Activated CD4-positive, alpha-beta T cell treated with anti-CD3 and anti-CD28 coated beads, Interleukin-2, amount 50 U/mL, for 16 hours (primary cell): ENCODE data around the gene NADK.
"Not testable (repeated sequence)": the region's sequence is repeated elsewhere in the genome, so short reads cannot be mapped to it uniquely, and the experiment has no call there.

Experiments used
- DNase-seq: peaks from one replicate; pipeline ENCODE4 v3.0.0-alpha.2; 2020

Gene NADK

DNA sequence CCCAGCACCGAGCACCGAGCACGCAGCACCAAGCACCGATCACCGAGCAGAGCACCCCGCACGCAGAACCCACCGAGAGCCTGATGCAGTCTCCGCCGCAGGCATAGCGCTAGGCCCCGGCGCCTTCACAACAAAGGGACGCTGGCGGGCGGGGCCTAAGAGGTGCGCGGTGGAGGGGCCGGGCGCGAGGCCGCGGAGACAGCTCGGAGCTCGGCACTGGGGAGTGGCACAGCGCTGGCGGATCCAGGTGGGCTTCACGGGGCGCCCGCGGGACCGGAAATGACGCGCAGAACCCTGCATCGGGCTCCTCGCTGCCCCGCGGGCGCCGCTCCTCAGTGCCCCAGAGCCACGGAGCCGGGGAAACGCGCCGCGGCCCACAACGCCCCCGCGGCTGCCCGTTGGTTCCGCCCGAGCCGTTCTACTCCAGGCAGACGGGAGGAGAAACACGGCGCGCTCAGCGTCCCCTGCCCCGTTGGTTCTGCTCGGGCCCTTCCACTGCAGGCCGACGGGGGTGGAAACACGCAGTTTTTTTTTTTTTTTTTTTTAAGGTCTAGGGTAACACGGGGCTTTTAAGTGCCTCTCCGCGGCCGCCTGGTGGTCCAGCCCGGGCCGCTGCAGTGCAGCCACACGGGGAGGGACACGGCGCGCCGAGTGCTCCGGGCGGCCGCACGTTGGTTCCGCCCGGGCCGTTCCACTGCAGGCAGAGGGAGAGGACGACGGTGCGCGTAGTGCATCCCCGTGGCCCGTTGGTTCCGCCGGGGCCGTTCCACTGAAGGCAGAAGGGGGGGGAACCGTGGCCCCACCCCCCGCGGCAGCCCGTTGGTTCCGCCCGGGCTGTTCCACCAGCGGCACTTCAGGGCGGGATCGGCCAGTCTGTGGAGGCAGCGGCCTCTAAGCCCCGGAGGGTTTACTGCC, 32.4 kb downstream of the NADK start:
- DNase-seq, result peak; percentile 82

- not testable (repeated sequence) for DNase-seq
Observed at GRCh38 chr1:1742529-1742928, 35.7 kb downstream of the NADK start.

DNA sequence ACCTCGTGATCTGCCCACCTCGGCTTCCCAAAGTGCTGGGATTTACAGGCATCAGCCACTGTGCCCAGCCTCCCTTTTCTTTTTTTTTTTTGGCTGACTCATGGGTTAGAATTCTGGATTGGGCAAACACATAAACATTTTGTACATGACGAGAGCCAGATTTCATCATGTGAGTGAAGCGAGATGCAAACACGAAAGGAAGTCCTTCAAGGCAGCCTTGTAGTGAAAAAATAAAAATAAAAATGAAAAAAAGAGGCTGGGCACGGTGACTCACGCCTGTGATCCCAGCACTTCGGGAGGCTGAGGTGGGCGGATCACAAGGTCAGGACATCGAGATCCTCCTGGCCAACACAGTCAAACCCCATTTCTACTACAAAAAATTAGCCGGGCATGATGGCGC, 37.3 kb downstream of the NADK start:
- DNase-seq, result not testable (repeated sequence)

- DNase-seq, result not testable (repeated sequence)
Observed at GRCh38 chr1:1738799-1739337, 39.4 kb downstream of the NADK start.

DNA sequence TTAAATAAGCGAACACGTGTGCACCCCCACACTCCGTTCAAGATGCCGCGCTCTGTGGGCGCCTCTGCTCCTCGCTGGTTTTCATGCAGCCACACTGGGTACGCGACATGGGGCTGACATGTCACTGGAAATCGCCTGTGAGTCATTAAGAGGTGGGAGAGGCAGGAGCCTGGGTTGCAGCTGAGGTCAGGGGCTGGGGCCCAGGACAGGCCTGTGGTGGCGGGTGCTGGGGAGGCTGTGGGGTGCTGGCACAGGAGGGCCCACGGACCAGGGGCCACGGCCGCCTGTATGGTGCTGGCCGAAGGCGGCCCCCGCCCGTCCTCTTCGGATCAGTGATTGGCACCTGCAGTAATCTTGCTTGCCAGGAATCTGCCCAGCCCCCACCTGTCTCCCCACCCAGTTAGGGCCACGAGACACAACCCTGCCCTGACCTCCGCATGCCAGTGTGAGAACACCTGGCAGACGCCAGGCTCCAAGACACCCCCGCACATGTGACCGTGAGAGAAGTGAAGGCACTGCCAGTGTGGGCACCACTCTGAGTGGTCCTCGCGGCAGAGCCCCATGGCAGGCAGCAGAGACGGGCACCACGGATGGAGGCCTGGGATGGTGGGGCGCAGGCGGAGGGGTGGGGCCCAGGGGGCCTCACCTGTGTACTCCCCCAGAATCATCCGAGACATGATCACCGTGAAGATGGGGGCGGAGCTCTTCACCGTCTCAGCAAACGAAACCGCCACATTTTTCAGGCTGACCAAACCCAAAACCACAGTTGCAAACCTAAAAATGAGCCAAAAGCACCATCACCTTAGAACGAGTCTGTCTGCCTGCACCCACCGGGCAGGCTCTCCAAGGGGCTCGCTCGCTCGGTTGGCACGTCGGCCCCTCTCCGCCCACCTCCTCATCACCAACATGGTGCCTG, 40.3 kb downstream of the NADK start:
- not testable (repeated sequence) for DNase-seq

DNA sequence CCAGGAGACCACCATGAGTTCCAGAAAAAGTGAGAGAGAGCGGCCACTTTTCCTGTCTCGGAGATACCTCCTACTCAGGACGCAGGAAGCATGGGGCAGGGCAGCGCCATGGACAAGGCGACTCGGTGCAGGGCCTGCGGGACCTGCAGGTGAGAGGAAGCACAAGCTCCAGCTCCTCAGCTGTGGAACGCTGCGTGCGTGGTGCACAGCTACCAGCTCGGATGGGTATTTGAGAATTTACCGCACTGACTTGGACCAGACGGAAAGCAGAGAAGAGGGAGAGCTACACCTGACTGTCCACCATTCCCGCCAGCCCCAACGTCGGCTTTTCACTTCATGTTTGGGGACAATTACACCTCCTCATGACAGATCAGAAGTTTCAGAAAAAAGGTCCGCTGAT, 45.9 kb downstream of the NADK start:
- DNase-seq, result no peak

DNA sequence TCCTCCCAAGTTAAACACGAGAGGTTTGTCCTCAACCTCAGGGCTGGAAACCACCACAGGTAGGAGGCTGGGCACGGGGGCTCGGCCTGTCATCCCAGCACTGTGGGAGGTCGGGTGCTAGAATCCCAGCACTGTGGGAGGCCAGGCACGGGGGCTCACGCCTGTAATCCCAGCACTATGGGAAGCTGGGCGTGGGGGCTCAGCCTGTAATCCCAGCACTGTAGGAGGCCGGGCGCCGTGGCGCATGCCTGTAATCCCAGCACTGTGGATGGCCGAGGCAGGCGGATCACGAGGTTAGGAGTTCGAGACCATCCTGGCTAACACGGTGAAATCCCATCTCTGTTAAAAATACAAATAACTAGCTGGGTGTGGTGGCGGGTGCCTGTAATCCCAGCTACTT, 47.4 kb downstream of the NADK start:
- DNase-seq, result no peak

DNA sequence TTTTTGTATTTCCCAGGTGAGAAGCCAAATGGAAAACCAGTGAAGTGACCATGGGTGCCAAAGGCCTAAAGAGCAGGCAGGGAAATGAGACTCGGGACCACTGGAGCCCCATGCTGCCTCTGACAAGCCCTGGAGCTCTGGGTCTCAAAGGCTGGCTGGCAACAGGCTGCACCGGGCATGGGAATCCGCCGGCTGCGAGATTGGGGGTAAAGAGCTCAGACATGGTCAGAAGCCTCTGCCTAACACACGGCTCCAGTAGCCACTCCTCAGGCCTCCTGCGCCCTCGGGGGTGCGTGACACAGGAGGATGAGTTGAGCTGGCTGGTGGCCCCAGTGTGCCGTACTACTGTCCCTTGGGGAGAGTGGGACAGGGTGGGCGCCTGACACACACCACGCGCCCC, 48.0 kb downstream of the NADK start:
- DNase-seq, result not testable (repeated sequence)

DNA sequence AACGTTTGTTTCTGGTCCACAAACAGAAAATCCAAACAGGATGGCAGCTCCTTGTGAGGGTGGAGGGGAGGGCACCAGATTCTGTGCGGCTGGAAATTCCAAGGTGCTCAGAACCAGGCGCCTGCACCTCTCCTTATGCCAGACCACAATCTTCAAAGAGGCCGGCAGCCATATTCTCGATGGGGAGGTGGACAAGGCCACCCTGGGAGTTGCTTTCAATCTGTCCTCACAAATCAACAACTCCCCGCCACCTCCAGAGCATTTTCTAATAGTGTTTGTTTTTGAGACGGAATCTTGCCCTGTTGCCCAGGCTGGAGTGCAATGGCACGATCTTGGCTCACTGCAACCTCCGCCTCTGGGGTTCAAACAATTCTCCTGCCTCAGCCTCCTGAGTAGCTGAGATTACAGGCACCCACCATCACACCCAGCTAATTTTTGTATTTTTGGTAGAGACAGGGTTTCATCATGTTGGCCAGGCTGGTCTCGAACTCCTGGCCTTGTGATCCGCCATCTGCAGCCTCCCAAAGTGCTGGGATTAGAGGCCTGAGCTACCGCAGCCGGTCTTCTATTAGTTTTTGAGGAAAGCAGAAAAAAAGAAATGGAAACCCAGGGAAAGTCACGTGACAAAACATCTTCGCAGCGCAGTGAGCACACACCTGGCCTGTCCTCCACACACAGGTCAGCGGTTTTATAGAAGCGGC, 49.0 kb downstream of the NADK start:
- not testable (repeated sequence) for DNase-seq

- DNase-seq, result peak; percentile 12
Observed at GRCh38 chr1:1728308-1729005, 49.8 kb downstream of the NADK start.

DNA sequence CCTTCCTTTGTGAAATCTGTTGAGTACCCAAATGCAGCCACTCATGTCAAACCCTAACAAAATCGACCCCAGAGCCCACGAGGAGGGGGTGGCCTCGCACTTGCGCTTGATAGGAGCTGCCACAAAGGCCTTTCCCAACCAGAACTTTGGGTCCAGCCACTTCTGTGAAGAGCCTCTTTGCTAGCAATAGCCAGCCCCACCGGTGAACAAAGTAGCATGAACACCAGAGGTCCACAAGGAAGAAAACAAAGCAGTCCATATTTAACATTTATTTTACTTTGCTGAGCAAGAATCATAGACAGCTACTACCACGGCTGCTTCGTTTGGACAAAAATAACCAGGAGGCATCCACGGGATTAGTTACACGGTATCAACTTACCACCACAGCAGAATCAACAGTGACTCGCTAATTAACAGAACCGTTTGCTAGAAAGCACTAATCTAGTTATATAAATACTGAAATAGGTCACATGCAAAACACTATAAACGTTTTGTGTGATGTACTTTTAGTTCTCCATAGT, 51.1 kb downstream of the NADK start:
- not testable (repeated sequence) for DNase-seq

DNA sequence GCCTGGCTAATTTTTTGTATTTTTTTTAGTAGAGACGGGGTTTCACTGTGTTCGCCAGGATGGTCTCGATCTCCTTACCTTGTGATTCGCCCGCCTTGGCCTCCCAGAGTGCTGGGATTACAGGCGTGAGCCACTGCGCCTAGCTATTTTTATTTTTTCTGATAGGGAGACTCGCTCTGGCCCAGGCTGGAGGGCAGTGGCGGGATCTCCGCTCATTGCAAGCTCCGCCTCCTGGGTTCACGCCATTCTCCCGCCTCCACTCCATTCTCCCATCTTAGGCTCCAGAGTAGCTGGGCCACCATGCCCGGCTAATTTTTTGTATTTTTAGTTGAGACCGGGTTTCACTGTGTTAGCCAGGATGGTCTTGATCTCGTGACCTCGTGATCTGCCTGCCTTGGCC, 52.2 kb downstream of the NADK start:
- DNase-seq, result not testable (repeated sequence)

GRCh38 chr1:1724035-1724864, 54.0 kb downstream of the NADK start, which contains the start of gene CDK11A:
TSS of gene CDK11A (minus strand) at chr1:1724357. CDS start at chr1:1722818, 1,539 bp downstream.
- peak; percentile 99 for DNase-seq

- no peak for DNase-seq
Observed at GRCh38 chr1:1721201-1721600, 57.1 kb downstream of the NADK start.

DNA sequence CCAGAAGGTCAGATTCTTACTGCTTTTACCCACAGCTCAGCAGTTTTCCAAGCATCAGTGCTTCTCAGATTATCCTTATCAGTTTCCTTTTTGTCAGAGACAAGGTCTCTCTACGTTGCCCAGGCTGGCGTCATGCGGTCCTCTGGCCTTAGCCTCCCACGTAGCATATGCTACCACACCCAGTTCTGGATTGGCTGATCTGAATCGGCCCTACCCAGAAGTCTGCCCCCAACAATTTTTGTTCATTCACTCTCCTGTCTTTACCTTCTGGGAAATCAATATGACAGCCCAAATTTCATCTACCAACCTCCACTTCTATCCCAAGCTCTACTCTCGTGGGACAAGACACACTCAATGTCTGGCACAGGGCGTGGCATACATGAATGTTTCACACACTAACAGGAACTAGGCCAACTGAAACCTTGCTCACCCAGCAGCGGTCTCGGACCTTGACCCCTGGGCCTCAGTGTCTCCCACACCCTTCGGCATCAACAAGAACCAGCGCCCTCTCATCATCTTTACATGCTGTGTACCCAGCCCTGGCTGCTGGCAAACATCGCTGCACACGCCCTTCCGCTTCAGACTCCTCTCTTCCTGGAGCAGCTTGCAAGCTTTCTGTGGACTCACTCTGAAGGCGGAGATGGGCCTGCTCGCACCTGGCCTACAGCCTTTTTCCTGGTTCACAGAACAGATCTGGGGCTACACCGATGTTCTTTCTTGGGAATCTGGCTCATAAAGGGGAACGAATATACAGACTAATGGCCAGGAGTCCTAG, 63.0 kb downstream of the NADK start:
- DNase-seq, result not testable (repeated sequence)

DNA sequence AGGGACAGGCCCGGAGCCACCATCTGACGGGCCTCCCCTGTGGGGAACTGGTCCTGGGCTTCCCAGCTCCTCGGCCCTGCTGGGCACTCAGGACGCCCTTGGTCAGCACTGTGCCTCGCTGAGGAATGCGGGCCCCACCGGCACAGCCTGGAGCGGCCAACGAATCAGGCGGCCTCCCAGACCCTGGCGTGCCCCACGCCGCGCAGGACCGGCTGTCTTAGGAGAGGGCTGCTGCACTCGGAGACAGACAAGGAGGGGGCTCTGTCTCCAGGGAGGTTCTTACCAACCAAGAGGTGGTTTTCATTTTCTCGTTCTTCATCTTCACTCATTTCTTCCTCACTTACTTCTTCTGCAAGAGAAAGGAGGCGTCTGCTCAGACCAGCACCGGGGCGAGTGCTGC, 70.4 kb downstream of the NADK start:
- not testable (repeated sequence) for DNase-seq

DNA sequence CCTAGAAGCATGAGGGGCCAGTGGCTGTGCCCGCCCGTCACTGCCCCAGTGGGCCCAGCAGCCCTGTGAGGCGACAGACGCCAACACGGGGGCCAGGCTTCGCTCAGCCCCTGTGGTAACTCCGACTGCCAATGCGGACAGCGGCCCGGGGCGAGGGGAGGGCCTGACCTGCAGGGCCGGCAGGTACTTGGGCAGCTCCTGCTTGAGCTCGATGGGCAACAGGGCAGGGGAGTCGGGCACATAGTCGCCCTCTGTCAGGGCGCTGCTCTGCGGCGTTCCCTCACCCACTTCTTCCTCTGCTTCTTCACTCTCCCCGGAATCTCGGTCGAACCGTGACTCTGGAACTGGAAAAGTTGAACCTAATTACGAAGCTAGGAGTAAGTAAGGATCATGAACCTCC, 71.0 kb downstream of the NADK start:
- not testable (repeated sequence) for DNase-seq

DNA sequence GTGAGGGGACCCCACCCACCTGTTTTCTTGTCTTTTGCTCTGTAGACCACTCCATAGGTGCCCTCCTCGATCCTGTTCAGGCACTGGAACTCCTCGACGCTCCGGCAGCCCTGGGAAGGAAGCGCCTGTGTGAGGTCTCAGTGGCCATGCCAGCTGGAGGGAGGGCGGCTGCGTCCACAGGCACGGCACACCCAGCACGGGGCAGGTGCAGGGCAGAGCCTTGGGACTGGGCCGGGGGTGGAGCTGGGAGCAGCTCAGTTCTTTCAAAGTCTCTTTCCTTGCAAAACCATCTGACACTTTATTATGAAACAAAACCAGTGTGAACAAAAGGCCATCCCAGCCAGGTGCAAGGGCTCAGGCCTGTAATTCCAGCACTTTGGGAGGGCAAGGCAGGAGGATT, 72.6 kb downstream of the NADK start:
- not testable (repeated sequence) for DNase-seq

GRCh38 chr1:1704284-1704957, 73.8 kb downstream of the NADK start:
- not testable (repeated sequence) for DNase-seq
